Measurements from ENCODE around the gene TBCEL. TPM values are rescaled to one million over a fixed set of nuclear protein-coding genes. Genes with fewer than 3 reads are reported as not detected.
"Not testable (repeated sequence)": the region's sequence is repeated elsewhere in the genome, so short reads cannot be mapped to it uniquely, and the experiment has no call there.

Gene TBCEL
- total and polyA plus RNA-seq, 2 donors (not counting 3 experiments of a cell fraction or from before 2014, with no cell fraction given) = 5.6 to 19.5 TPM

DNA sequence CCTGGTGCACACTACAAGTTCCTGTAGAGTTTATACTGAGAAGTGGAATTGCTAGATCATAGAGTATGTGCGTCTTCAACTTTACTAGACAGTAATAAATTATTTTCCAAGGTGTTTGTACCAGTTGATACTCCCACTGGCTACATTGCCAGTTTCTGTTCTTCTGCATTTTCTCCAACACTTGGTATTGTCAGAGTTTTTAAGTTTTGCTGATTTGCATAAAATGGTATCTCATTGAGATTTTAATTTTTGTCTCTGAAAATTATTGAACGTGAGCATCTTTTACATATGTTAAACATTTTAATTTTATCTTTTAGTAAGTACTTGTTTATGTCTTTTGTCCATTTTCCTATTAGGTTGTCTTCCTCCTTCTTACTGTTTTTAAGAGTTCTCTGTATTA is 7.3 kb downstream of the TBCEL start:
- no peaks in the 10 kb centered on the region for H3K9me1 ChIP-seq (replicated peaks; ENCODE audit: control insufficient read depth, extremely low read depth, insufficient read depth, low read length)
- H3K9ac ChIP-seq (replicated peaks; ENCODE audit: extremely low read depth, insufficient read depth, low read length) = no peak overlapping the region
- H2AFZ ChIP-seq (ENCODE audit: low read depth, low read length) = no peak overlapping the region
- POLR2A ChIA-PET = no interaction called here
- no peaks in the 10 kb centered on the region for H3K9me3 ChIP-seq (replicated peaks; ENCODE audit: control insufficient read depth, insufficient read depth, low read length)
- no peaks in the 10 kb centered on the region for H3K27me3 ChIP-seq (ENCODE audit: control insufficient read depth in 2 of 2, insufficient read depth in 2 of 2, low read length in 2 of 2)
- dilution Hi-C loops (cut with MboI; ENCODE audit: extremely low pct_ligation_motif_present, low sequenced_read_pairs) = no loop called here
- H3K36me3 ChIP-seq (ENCODE audit: control insufficient read depth in 2 of 2, extremely low read depth in 1 of 2, insufficient read depth in 2 of 2, low read length in 2 of 2) = no peaks in the 10 kb centered on the region
- intact Hi-C loops (cut with micrococcal nuclease) = loop anchor here (5.0 kb wide), 1 partner anchor 81 kb away; no protein-coding TSS in a partner anchor
- FAIRE-seq (no peak), DNase-seq (ENCODE audit: low read depth, low spot score) (no peak)
- H3K4me1 ChIP-seq (ENCODE audit: control insufficient read depth, extremely low read depth, insufficient read depth, low read length) = no peaks in the 10 kb centered on the region
- peaks cover 5% of the 10 kb centered on the region for H4K20me1 ChIP-seq (replicated peaks; ENCODE audit: control insufficient read depth, extremely low read depth, insufficient read depth, low read length)
- BruUV-seq (replicated peaks) = no TSS peak
- H3K4me2 ChIP-seq (ENCODE audit: insufficient read depth, low read length) = no peak overlapping the region
- TF ChIP-seq FOS (IDR thresholded peaks at IDR 0.05; ENCODE audit: borderline replicate concordance, insufficient read depth, low read length) (no peak), GATA2 (IDR thresholded peaks at IDR 0.05; ENCODE audit: insufficient read depth, insufficient read length, low read depth, low read length) (no peak), MYC (IDR thresholded peaks at IDR 0.05; ENCODE audit: low read depth, low read length) (no peak), JUN (IDR thresholded peaks at IDR 0.05; ENCODE audit: borderline replicate concordance, insufficient read depth, insufficient read length, low read depth) (no peak), POLR2AphosphoS5 (IDR thresholded peaks at IDR 0.05; ENCODE audit: insufficient read depth, low read depth, low read length) (no peak)
- TF ChIP-seq, protein P1, sequence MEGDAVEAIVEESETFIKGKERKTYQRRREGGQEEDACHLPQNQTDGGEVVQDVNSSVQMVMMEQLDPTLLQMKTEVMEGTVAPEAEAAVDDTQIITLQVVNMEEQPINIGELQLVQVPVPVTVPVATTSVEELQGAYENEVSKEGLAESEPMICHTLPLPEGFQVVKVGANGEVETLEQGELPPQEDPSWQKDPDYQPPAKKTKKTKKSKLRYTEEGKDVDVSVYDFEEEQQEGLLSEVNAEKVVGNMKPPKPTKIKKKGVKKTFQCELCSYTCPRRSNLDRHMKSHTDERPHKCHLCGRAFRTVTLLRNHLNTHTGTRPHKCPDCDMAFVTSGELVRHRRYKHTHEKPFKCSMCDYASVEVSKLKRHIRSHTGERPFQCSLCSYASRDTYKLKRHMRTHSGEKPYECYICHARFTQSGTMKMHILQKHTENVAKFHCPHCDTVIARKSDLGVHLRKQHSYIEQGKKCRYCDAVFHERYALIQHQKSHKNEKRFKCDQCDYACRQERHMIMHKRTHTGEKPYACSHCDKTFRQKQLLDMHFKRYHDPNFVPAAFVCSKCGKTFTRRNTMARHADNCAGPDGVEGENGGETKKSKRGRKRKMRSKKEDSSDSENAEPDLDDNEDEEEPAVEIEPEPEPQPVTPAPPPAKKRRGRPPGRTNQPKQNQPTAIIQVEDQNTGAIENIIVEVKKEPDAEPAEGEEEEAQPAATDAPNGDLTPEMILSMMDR (IDR thresholded peaks at IDR 0.05; ENCODE audit: extremely low read depth in 1 of 2, insufficient read depth in 1 of 2, low read depth in 1 of 2, low read length in 2 of 2) = no peak
- TF ChIP-seq, protein P2, sequence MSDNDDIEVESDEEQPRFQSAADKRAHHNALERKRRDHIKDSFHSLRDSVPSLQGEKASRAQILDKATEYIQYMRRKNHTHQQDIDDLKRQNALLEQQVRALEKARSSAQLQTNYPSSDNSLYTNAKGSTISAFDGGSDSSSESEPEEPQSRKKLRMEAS (IDR thresholded peaks at IDR 0.05; ENCODE audit: insufficient read depth, insufficient read length) = no peak
- CTCF ChIA-PET = no interaction called here
- no peak overlapping the region for H3K27ac ChIP-seq (ENCODE audit: insufficient read depth, low read depth, low read length)
- H3K4me3 ChIP-seq (replicated peaks in 1 of 3; ENCODE audit: insufficient read depth in 1 of 3, low read depth in 1 of 3, low read length in 3 of 3) = no peak overlapping the region
- H3K79me2 ChIP-seq (ENCODE audit: control insufficient read depth, insufficient read depth, low read length) = peaks cover 7% of the 10 kb centered on the region

DNA sequence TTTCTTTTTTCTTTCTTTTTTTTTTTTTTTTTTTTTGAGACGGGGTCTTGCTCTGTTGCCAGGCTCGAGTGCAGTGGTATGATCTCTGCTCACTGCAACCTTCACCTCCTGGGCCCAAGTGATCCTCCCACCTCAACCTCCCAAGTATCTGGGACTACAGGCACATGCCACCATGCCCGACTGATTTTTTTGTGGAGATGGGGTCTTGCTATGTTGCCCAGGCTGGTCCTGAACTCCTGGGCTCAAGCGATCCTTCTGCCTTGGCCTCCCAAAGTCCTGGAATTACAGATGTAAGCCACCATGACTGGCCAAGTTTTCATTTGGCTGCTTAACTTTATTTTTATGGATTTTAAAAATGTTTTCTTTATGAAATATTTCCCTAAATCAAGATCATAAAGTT is 7.7 kb downstream of the TBCEL start:
- H2AFZ ChIP-seq (ENCODE audit: low read depth, low read length); H3K4me1 ChIP-seq (ENCODE audit: control insufficient read depth, extremely low read depth, insufficient read depth, low read length); dilution Hi-C loops (cut with MboI; ENCODE audit: extremely low pct_ligation_motif_present, low sequenced_read_pairs); DNase-seq (ENCODE audit: low read depth, low spot score); H3K27me3 ChIP-seq (ENCODE audit: control insufficient read depth in 2 of 2, insufficient read depth in 2 of 2, low read length in 2 of 2); BruUV-seq (replicated peaks); H3K4me2 ChIP-seq (ENCODE audit: insufficient read depth, low read length); H3K79me2 ChIP-seq (ENCODE audit: control insufficient read depth, insufficient read depth, low read length); H3K27ac ChIP-seq (ENCODE audit: insufficient read depth, low read depth, low read length); H3K9me1 ChIP-seq (replicated peaks; ENCODE audit: control insufficient read depth, extremely low read depth, insufficient read depth, low read length); H3K4me3 ChIP-seq (replicated peaks in 1 of 3; ENCODE audit: insufficient read depth in 1 of 3, low read depth in 1 of 3, low read length in 3 of 3); H3K36me3 ChIP-seq (ENCODE audit: control insufficient read depth in 2 of 2, extremely low read depth in 1 of 2, insufficient read depth in 2 of 2, low read length in 2 of 2); H4K20me1 ChIP-seq (replicated peaks; ENCODE audit: control insufficient read depth, extremely low read depth, insufficient read depth, low read length); H3K9ac ChIP-seq (replicated peaks; ENCODE audit: extremely low read depth, insufficient read depth, low read length); POLR2A ChIA-PET; FAIRE-seq; H3K9me3 ChIP-seq (replicated peaks; ENCODE audit: control insufficient read depth, insufficient read depth, low read length): not testable (repeated sequence)
- CTCF ChIA-PET = interaction anchor here (1.5 kb wide), 1 partner anchor 163 kb away, joined by 10 read pairs; no protein-coding TSS in a partner anchor
- intact Hi-C loops (cut with micrococcal nuclease) = loop anchor here (5.0 kb wide), 1 partner anchor 81 kb away; no protein-coding TSS in a partner anchor

All from endothelial cell of umbilical vein (primary cell).